Adrenal gland (tissue), 5 donors: ENCODE measurements around the gene GBP1.

Experiments
- CTCF ChIP-seq, 6 experiments: fragments of 450-650 bp in 4 of 6; fragments of 200-600 bp in 2 of 6; sonication (generic) in 1 of 6; IDR thresholded peaks; 1 replicate in 5 of 6; 2 replicates in 1 of 6; pipeline versions ENCODE4 v1.5.1 to v1.8.0; 2016 to 2021; ENCODE audit warnings: antibody characterized with exemption in 6 of 6, mild to moderate bottlenecking in 2 of 6, moderate library complexity in 1 of 6
- POLR2A ChIP-seq, 2 donors: fragments of 450-650 bp; IDR thresholded peaks; one replicate each; pipeline ENCODE4 v1.6.1; 2017; ENCODE audit warnings: antibody characterized with exemption in 2 of 2, mild to moderate bottlenecking in 2 of 2, moderate library complexity in 1 of 2
- donor health status: DM: no; HTN: no; CAD: no.

GRCh38 chr1:89064632-89065031, 376 bp downstream of the GBP1 start:
- TF ChIP-seq POLR2A (IDR thresholded peaks at IDR 0.05), result no peak
- TF ChIP-seq CTCF (IDR thresholded peaks at IDR 0.05), result no peak
